Stimulated activated naive CD8-positive, alpha-beta T cell treated with anti-CD3 and anti-CD28 coated beads, Interleukin-15, Interleukin-2, amounts not matched to agents 100 ng/mL and 50 ng/mL, for 24 hours (primary cell): ENCODE results near the gene WIPI1.
"Not testable (repeated sequence)": the region's sequence is repeated elsewhere in the genome, so short reads cannot be mapped to it uniquely, and the experiment has no call there.

Experiments
- H3K27ac Mint-ChIP-seq: one replicate; pipeline ENCODE4 v1.8.0; 2021; ENCODE audit warnings: mild to moderate bottlenecking, mixed read lengths
- H3K27me3 Mint-ChIP-seq: one replicate; pipeline ENCODE4 v1.8.0; 2021; ENCODE audit warnings: mixed read lengths
- H3K36me3 Mint-ChIP-seq: one replicate; pipeline ENCODE4 v1.8.0; 2021; ENCODE audit warnings: low read depth, mixed read lengths
- H3K4me1 Mint-ChIP-seq: one replicate; pipeline ENCODE4 v1.8.0; 2021; ENCODE audit warnings: low read depth, mixed read lengths
- H3K4me3 Mint-ChIP-seq: one replicate; pipeline ENCODE4 v1.8.0; 2021; ENCODE audit warnings: mild to moderate bottlenecking, mixed read lengths
- H3K9me3 Mint-ChIP-seq: one replicate; pipeline ENCODE4 v1.8.0; 2021; ENCODE audit warnings: mixed read lengths

Gene WIPI1

GRCh38 chr17:68381076-68381900 is 76.0 kb downstream of the WIPI1 start:
- no peaks in the 10 kb centered on the region for H3K9me3 Mint-ChIP-seq
- no peaks in the 10 kb centered on the region for H3K36me3 Mint-ChIP-seq
- H3K4me1 Mint-ChIP-seq, result peaks cover 31% of the 10 kb centered on the region
- H3K27me3 Mint-ChIP-seq, result no peaks in the 10 kb centered on the region
- no peak overlapping the region for H3K27ac Mint-ChIP-seq
- peak overlapping the region; percentile 15 for H3K4me3 Mint-ChIP-seq

DNA sequence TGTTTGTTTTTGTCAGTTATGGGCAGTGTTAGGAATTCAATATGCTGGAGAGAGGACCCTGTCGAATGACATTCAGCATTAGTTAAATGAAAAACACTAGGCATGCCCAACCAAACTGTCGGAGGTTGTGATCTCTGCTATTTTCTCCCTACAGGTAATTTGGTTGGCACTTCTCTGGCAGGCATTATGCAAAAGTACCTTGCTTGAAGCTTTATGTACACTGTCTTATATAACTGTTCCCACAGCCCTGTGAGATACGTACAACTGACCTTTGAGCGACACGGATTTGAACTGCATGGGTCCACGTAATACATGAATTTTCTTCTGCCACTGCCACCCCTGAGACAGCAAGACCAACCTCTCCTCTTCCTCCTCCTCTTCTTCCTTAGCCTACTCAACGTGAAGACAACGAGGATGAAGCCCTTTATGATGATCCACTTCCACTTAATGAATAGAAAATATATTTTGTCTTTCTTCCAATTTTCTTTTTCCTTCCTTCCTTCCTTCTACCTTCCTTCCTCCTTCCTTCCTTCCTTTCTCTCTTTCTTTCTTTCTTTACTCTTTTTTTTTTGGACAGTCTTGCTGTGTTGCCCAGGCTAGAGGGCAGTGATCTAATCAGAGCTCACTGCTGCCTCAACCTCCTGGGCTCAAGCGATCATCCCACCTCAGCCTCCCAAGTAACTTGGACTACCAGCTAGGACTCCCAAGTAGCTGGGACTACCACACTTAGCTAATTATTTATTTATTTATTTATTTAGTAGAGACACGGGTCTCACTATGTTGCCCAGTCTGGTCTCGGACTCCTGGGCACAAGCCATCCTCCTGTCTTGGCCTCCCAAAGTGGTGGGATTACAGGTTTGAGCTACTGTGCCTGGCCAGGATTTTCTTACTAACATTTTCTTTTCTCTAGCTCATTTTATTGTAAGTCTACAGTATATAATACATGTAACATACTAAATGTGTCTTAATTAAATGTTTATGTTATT is 77.3 kb downstream of the WIPI1 start:
- Mint-ChIP-seq H3K27me3 (no peaks in the 10 kb centered on the region), H3K4me1 (peaks cover 31% of the 10 kb centered on the region), H3K36me3 (no peaks in the 10 kb centered on the region), H3K9me3 (no peaks in the 10 kb centered on the region), H3K4me3 (no peak overlapping the region), H3K27ac (no peak overlapping the region)

DNA sequence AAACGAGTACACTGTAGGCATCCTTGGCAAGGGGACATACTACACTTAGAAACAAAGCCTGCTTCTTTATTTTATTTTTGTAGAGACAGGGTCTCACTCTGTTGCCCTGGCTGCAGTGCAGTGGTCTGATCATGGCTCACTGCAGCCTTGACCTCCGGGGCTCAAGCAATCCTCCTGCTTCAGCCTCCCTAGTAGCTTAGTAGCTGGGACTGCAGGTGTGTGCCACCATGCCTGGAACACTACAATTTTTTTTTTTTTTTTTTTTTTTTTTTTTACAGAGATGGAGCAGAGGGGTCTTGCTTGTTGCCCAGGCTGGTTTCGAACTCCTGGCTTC is 78.2 kb downstream of the WIPI1 start:
- Mint-ChIP-seq H3K27ac (no peak overlapping the region), H3K4me1 (peaks cover 26% of the 10 kb centered on the region), H3K27me3 (no peaks in the 10 kb centered on the region), H3K4me3 (no peak overlapping the region), H3K36me3 (no peaks in the 10 kb centered on the region), H3K9me3 (no peaks in the 10 kb centered on the region)

DNA sequence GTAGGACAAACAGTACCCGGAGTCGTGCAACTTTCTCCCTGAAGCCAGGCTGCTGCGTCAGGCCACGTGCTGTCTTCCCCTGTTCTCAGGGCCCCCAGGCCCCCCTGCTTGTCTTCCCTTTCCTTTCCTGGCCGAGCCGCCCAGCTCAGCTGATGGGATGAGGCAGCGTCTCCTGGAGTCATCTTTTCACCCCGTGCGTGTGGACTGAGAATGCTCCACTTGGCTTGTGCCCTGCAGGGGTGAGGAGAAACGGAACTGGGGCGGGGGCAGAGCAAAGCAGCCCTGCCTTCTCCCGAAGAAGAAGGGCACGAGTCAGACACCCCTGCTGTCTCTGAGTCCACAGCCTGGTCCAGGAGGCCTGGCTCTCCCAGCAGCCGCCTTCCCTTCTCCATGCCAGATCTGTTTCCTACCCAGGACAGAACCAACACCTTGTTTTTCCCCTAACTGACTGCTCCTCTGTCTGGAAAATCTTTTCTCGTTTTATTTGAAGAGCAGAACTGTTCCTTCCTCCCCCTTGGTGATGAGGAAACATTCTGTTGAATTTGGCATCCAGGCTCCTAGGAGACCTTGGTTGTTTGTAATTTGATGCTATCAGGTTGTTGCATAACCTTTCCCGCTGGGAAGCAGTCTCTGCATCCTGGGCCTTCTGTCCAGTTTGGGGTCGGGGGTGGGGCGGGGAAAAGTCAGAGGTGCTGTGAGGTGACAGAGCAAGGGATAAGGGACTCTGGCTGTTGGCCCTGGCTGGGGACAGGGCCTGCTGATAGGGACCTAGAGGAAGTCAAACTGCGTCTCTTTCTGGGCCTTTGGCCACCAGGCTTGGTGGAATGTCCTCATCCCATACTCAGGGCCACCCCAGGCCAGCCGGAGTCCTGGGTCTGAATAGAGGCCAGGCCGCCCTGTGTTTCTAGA is 78.8 kb downstream of the WIPI1 start:
- H3K36me3 Mint-ChIP-seq, result no peaks in the 10 kb centered on the region
- H3K27ac Mint-ChIP-seq, result no peak overlapping the region
- no peaks in the 10 kb centered on the region for H3K9me3 Mint-ChIP-seq
- H3K27me3 Mint-ChIP-seq, result no peaks in the 10 kb centered on the region
- H3K4me3 Mint-ChIP-seq, result no peak overlapping the region
- peaks cover 20% of the 10 kb centered on the region for H3K4me1 Mint-ChIP-seq

- Mint-ChIP-seq H3K27me3 (no peaks in the 10 kb centered on the region), H3K4me3 (no peak overlapping the region), H3K4me1 (peaks cover 15% of the 10 kb centered on the region), H3K27ac (no peak overlapping the region), H3K36me3 (no peaks in the 10 kb centered on the region), H3K9me3 (no peaks in the 10 kb centered on the region)
Measured at GRCh38 chr17:68377771-68378267, 79.5 kb downstream of the WIPI1 start.

DNA sequence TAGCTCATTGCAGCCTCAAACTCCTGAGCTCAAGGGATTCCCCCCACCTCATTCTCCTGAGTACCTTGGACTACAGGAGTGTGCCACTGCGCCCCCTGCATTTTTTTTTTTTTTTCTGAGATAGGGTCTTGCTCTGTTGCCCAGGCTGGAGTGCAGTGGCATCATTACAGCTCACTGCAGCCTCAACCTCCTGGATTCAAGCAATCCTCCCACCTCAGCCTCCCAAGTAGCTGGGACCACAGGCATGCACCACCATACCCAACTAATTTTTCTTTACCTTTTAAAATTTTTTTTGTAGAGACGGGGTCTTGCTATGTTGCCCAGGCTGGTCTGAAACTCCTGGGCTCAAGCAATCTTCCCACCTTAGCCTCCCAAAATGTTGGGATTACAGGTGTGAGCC is 81.1 kb downstream of the WIPI1 start:
- H3K36me3 Mint-ChIP-seq, result peaks cover 11% of the 10 kb centered on the region
- not testable (repeated sequence) for H3K27me3 Mint-ChIP-seq, H3K4me3 Mint-ChIP-seq, H3K4me1 Mint-ChIP-seq, H3K9me3 Mint-ChIP-seq, H3K27ac Mint-ChIP-seq

DNA sequence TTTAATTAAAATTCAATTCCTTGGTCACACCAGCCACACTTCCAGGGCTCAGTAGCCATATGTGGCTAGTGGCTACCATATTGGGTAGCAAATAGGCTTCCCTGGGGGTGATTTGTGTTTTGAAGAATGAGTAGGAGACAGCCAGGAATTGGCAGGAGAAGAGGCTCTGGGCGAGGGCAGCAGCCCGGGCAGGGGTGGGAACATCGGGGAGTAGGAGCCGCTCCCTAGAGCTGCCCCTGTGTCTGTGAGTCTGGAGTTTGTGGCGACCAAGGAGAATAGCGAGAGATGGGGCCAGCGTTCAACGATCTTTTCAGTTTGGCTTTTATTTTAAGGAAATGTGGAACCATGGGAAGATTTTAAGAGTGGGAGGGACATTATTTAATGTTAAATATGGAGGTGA is 81.7 kb downstream of the WIPI1 start:
- Mint-ChIP-seq H3K4me1 (peaks cover 1% of the 10 kb centered on the region), H3K36me3 (peaks cover 11% of the 10 kb centered on the region), H3K9me3 (no peaks in the 10 kb centered on the region), H3K27ac (no peak overlapping the region), H3K4me3 (no peak overlapping the region), H3K27me3 (no peaks in the 10 kb centered on the region)
